Adrenal gland (tissue), 12 donors: ENCODE results near the gene SIM2. TPM values are rescaled to one million over a fixed set of nuclear protein-coding genes. Genes with fewer than 3 reads are reported as not detected.

Source experiments
- DNase-seq, 7 donors: peaks; one replicate each; pipeline ENCODE4 v3.0.0-alpha.2; 2019 to 2020
- H3K27ac ChIP-seq, 5 donors: fragments of 200-600 bp; sonication (generic) in 4 of 5; 1 replicate in 3 of 5; 2 replicates in 2 of 5; pipeline versions ENCODE4 v1.5.1 to v1.8.0; 2016 to 2020; ENCODE audit warnings: mild to moderate bottlenecking in 1 of 5
- H3K27me3 ChIP-seq: fragments of 200-600 bp; 2 replicates; pipeline ENCODE4 v1.8.0; 2021
- H3K36me3 ChIP-seq, 2 donors: fragments of 200-600 bp; replicated peaks in 1 of 2; 1 replicate in 1 of 2; 2 replicates in 1 of 2; pipeline versions ENCODE4 v1.5.1 to v1.8.0; 2018 to 2022
- H3K4me1 ChIP-seq, 2 donors: fragments of 200-600 bp; replicated peaks in 1 of 2; 1 replicate in 1 of 2; 2 replicates in 1 of 2; pipeline versions ENCODE4 v1.5.1 to v1.8.0; 2018 to 2021
- H3K4me3 ChIP-seq, 4 donors: fragments of 200-600 bp; sonication (generic) in 3 of 4; one replicate each; pipeline ENCODE4 v1.5.1; 2016 to 2018
- H3K9me3 ChIP-seq, 3 donors: fragments of 200-600 bp; sonication (generic) in 1 of 3; replicated peaks in 1 of 3; 1 replicate in 2 of 3; 2 replicates in 1 of 3; pipeline versions ENCODE4 v1.5.1 to v1.8.0; 2016 to 2021
- CTCF ChIP-seq, 6 experiments: fragments of 450-650 bp in 4 of 6; fragments of 200-600 bp in 2 of 6; sonication (generic) in 1 of 6; IDR thresholded peaks; 1 replicate in 5 of 6; 2 replicates in 1 of 6; pipeline versions ENCODE4 v1.5.1 to v1.8.0; 2016 to 2021; ENCODE audit warnings: antibody characterized with exemption in 6 of 6, mild to moderate bottlenecking in 2 of 6, moderate library complexity in 1 of 6
- POLR2A ChIP-seq, 2 donors: fragments of 450-650 bp; IDR thresholded peaks; one replicate each; pipeline ENCODE4 v1.6.1; 2017; ENCODE audit warnings: antibody characterized with exemption in 2 of 2, mild to moderate bottlenecking in 2 of 2, moderate library complexity in 1 of 2
- WGBS, 4 donors: extraction: QIAGEN DNeasy Blood & Tissue Kit in 2 of 4; methylation state at CpG; one replicate each; pipeline versions ENCODE4 v1.1.5 to v1.1.7; 2013 to 2017; 5-methylcytosine and 5-hydroxymethylcytosine counted together
- intact Hi-C, 2 donors: fragments of 100-400 bp; cut with DNase I; formaldehyde crosslinking; loops; one replicate each; pipeline versions ENCODE4 v1.14.1 to v1.15.0; 2022 to 2023
- polyA plus RNA-seq, 3 donors: library from polyadenylated mRNA; stranded (reverse); fragments of 200-250 nt in 2 of 3; fragments of 350-450 nt in 1 of 3; fragmentation: Illumina TruSeq in 1 of 3; extraction: RNeasy Lipid Tissue Mini Kit (QIAGEN cat#74804) in 1 of 3; gene quantifications; one replicate each; pipeline ENCODE4 v1.2.3, GENCODE V29; 2013 to 2014
- total RNA-seq, 9 donors: library from RNA; depleted of rRNA in 4 of 9; stranded (reverse); fragments of >200 nt in 4 of 9; fragments of 120-200 nt in 1 of 9; fragmentation: NEBNext Ultra II Directional in 1 of 9; extraction: Animal tissue kit (Norgen Biotek cat#: 25700) in 1 of 9; gene quantifications; one replicate each; pipeline versions ENCODE4 v1.1.0 to v1.2.4, GENCODE V29; 2013 to 2023
- donor health status: healthy with polysubstance abuse.
- donor health status: Bipolar disorder and iron deficiency.
- donor health status: DM: yes; HTN: yes; CAD: no.
- donor health status: DM: no; HTN: no; CAD: no.
- donor health status: DM: no; HTN: no; CAD: no.
- donor health status: DM: yes; HTN: yes; CAD: no.

The SIM2 gene
- total and polyA plus RNA-seq, 12 donors: 0.03 to 0.55 (median 0.15) TPM; not detected in 5

- Histone ChIP-seq H3K4me3 (no peak overlapping the region), H3K27me3 (peaks cover 99% of the 10 kb centered on the region), H3K27ac (no peak overlapping the region), H3K9me3 (no peaks in the 10 kb centered on the region), H3K36me3 (no peaks in the 10 kb centered on the region), H3K4me1 (peaks cover 17 to 35% of the 10 kb centered on the region in 2 donors)
- intact Hi-C loops: no loop called here
- TF ChIP-seq CTCF (IDR thresholded peaks at IDR 0.05) (no peak), POLR2A (IDR thresholded peaks at IDR 0.05) (no peak)
- peak in 1 of 7 donors; percentile 15 for DNase-seq
- 30 to 38% (median 35%) methylated on average over 25 to 26 of the region's 26 CpGs for WGBS, 4 donors
These were observed 3.1 kb downstream of the SIM2 start for GRCh38 chr21:36701756-36702621.

GRCh38 chr21:36702622-36702968 lies 3.7 kb downstream of the SIM2 start:
- H3K27me3 ChIP-seq: peaks cover 99% of the 10 kb centered on the region
- WGBS, 4 donors: 42 to 64% (median 50%) methylated on average over 1 to 6 of the region's 6 CpGs
- no peaks in the 10 kb centered on the region for H3K36me3 ChIP-seq
- DNase-seq: peak in 1 of 7 donors; percentile 30
- no peaks in the 10 kb centered on the region for H3K9me3 ChIP-seq
- no peak overlapping the region for H3K4me3 ChIP-seq
- TF ChIP-seq POLR2A (IDR thresholded peaks at IDR 0.05) (no peak), CTCF (IDR thresholded peaks at IDR 0.05) (no peak)
- intact Hi-C loops: no loop called here
- peaks cover 17 to 35% of the 10 kb centered on the region in 2 donors for H3K4me1 ChIP-seq
- no peak overlapping the region for H3K27ac ChIP-seq

GRCh38 chr21:36703123-36703522 lies 4.2 kb downstream of the SIM2 start:
- WGBS, 4 donors: 25 to 48% (median 34%) methylated on average over 3 of the region's 3 CpGs
- H3K27ac ChIP-seq: no peak overlapping the region
- peaks cover 99% of the 10 kb centered on the region for H3K27me3 ChIP-seq
- no peak for TF ChIP-seq CTCF (IDR thresholded peaks at IDR 0.05)
- no peak overlapping the region for H3K4me3 ChIP-seq
- H3K9me3 ChIP-seq: no peaks in the 10 kb centered on the region
- DNase-seq: no peak
- intact Hi-C loops: no loop called here
- peaks cover 17 to 33% of the 10 kb centered on the region in 2 donors for H3K4me1 ChIP-seq
- no peaks in the 10 kb centered on the region for H3K36me3 ChIP-seq

- DNase-seq: peak in 1 of 7 donors; percentile 5
- Histone ChIP-seq H3K4me1 (peaks cover 11 to 32% of the 10 kb centered on the region in 2 donors), H3K27me3 (peaks cover 99% of the 10 kb centered on the region), H3K4me3 (no peak overlapping the region), H3K36me3 (no peaks in the 10 kb centered on the region), H3K9me3 (no peaks in the 10 kb centered on the region), H3K27ac (no peak overlapping the region)
- WGBS, 4 donors: 23 to 33% (median 28%) methylated on average over 12 to 15 of the region's 15 CpGs
- intact Hi-C loops: no loop called here
- TF ChIP-seq POLR2A (IDR thresholded peaks at IDR 0.05): no peak
- TF ChIP-seq CTCF (IDR thresholded peaks at IDR 0.05): no peak
These were observed 4.8 kb downstream of the SIM2 start for GRCh38 chr21:36703626-36704280.
